HG03103 (cell line): ENCODE results near the gene ARFGEF3.

Experiments used
- ATAC-seq: cut with Tn5 transposase; IDR thresholded peaks from one replicate; pipeline ENCODE4 v1.9.1; 2021; ENCODE audit warnings: low read depth; ENCODE audit not compliant: unreplicated experiment

ARFGEF3 gene

DNA sequence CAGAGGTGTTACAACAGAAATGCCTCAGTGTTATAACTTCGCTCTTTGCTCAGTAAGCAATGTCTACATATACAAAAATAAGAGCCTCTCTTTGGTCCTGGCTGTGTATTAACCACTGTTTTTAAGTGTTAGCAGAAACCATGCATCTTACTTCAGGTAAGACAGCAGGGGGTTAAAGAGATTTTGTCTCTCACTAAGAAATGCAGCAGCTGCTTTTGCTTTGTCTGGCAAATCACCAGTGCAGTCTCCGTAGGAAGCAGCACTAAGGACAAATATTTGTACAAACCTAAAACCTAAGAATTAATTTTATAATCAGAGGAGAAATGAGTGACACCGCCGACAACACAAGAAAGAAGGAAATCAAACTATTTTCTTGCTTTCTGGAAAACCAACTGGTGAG is 216.7 kb downstream of the ARFGEF3 start:
- ATAC-seq, result no peak

DNA sequence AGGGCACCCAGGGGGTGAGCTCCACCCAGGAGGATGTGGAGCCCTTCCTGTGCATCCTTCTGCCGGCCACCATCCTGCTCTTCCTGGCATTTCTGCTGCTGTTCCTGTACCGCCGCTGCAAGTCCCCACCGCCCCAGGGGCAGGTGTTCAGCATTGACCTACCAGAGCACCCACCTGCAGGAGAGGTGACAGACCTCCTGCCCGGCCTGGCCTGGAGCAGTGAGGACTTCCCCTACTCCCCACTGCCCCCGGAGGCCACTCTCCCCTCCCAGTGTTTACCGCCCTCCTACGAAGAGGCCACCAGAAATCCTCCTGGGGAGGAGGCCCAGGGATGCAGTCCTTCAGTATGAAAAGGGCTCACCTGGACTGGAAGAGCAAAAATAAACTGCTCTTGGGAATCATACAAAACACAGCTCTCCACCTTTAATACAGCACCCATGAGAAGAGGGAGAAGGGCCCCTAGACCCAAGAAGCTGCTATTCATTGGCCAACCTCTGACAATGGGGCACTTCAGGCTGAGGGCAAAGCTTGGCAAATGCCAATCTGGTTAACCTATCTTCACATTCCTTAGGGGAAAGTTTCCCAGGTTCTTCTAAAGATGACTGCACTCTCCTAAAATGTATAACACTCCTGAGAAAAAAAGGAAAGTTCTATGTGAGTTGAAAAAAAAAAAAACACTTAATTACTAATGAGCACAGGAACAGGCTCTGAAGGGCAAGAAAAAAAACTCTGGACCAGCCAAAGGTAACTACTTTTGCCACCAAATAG is 220.9 kb downstream of the ARFGEF3 start:
- ATAC-seq, result no peak

DNA sequence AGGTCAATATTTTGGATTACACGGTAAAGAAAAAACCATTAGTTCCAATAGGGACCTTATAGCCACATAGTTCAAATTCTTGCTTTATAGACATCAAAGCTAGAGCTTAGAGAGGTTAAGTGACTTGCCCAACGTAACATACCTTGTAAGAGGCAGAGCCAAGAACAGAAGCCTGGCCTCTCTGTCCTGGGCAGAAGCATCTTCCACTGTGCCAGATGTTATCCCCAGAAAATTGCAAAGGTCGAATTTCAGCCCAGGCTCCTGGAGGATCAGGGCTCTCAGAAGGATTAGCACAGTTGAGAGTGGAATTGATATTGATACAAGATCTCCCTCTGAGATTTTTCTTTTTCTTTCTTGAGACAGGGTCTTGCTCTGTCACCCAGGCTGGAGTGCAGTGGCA is 222.0 kb downstream of the ARFGEF3 start:
- ATAC-seq, result no peak

DNA sequence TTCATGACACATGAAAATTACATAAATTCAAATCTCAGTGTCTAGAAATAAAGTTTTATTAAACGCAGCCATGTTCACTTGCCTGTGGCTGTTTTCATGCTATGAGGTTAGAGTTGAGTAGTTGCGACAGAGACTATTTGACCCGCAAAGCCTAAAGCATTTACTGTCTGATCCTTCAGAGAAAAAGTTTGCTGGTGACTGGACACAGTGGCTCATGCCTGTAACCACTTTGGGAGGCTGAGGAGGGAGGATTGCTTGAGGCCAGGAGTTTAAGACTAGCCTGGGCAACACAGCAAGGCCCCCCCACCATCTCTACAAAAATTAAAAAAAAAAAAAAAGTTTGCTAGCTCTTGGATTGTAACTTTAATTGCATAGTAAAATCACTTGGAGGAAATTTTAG is 225.2 kb downstream of the ARFGEF3 start:
- no peak for ATAC-seq

DNA sequence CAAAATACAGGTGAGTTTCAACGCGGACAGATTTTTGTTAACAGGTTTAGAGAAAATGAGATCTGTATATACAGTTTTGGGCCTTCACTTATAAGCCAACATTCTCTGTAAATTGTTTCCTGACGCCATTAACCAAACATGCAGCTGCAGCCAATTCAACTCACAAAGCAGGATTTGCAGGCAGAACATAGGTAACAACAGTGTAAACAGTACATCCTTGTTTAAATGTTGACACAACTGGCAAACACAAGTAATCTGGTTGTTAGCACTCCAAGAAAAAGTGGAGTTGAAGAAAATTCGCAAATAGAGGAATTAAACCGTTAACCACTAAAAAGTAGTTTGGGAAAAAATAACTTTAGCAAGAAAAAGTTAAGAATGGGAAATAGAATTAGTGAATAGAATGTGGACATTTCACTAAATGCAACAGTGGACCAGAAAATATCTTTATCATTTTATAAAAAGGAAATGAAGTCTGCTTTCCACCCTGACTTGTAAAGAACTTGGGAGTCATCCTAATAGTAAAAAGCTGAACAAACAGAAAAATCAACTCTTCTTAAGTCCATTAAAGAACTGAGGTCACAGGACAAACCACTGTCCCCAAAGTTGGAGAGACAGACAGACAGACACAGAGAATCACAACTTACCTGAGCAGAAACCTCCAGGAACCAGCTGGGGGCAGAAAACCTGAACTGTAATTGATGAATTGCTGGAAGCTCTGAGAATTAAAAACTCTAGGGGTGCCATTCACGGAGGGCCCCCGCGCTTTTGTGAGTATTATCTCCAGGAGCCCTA is 226.0 kb downstream of the ARFGEF3 start:
- ATAC-seq, result no peak

DNA sequence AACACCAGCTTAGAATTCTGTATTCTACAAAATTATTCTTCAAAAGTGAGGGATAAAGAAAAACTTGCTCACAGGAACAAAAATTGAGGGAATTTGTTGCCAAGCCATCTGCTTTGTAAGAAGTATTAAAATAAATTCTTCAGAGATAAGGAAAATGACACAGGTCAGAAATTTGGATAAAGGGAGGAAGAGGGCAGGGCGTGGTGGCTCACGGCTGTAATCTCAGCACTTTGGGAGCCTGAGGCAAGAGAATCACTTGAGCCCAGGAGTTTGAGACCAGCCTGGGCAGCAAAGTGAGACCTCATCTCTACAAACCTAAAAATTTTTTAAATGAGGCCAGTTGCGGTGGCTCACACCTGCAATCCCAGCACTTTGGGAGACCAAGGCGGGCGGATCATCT is 227.8 kb downstream of the ARFGEF3 start:
- ATAC-seq, result no peak
